Stomach smooth muscle (tissue), 2 donors: ENCODE data around the gene PLXNA1.

Source experiments
- H3K27ac ChIP-seq: one replicate; pipeline ENCODE4 v1.7.0; 2013; ENCODE audit warnings: mild to moderate bottlenecking, low read length, inconsistent platforms
- H3K27me3 ChIP-seq, 2 donors: one replicate each; pipeline ENCODE4 v1.7.0; 2013; ENCODE audit warnings: low read length in 2 of 2; ENCODE audit not compliant: insufficient read depth in 2 of 2, control insufficient read depth in 1 of 2
- H3K36me3 ChIP-seq, 2 donors: one replicate each; pipeline ENCODE4 v1.7.0; 2013; ENCODE audit warnings: low read length in 2 of 2; ENCODE audit not compliant: control insufficient read depth in 2 of 2, insufficient read depth in 2 of 2
- H3K4me1 ChIP-seq: one replicate; pipeline ENCODE4 v1.7.0; 2013; ENCODE audit warnings: low read length; ENCODE audit not compliant: control insufficient read depth, insufficient read depth
- H3K4me3 ChIP-seq, 2 donors: one replicate each; pipeline ENCODE4 v1.7.0; 2013; ENCODE audit warnings: low read length in 2 of 2
- H3K9ac ChIP-seq, 2 donors: one replicate each; pipeline ENCODE4 v1.7.0; 2013; ENCODE audit warnings: low read length in 2 of 2, mild to moderate bottlenecking in 1 of 2
- H3K9me3 ChIP-seq, 2 donors: one replicate each; pipeline ENCODE4 v1.7.0; 2013; ENCODE audit warnings: low read length in 2 of 2; ENCODE audit not compliant: control insufficient read depth in 2 of 2
- donor health status: healthy.
- donor health status: Pancreatic carcinoma.

Gene PLXNA1

DNA sequence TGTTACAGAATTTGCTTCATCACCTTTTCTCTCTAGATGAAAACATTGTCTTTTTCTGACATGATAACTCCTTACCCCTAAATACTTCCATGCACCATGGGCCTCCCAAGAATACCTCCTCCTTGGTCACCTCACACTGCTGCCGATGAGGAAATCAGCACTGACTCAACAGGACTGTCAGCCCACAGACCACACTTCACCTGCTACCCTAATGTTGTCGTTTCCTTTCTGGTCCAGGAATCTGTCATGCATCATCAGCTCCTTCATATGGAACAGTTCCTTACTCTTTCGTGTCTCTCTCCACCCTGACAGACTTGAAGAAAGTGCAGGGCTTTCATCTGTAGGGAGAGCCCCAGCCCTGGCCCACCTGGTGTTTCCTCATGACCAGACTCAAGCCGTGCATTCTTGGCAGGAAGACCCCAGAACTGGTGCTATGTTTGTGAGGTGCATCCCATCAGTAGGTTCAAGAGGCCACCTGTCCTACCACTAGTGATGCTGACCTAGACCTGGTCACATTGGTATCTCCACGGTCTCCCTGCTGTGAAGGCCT is 41.1 kb upstream of the PLXNA1 start:
- H3K27me3 ChIP-seq, result no peaks in the 10 kb centered on the region
- no peaks in the 10 kb centered on the region for H3K9me3 ChIP-seq
- peaks cover 2% of the 10 kb centered on the region for H3K4me1 ChIP-seq
- no peaks in the 10 kb centered on the region for H3K36me3 ChIP-seq
- H3K9ac ChIP-seq, result no peak overlapping the region
- no peak overlapping the region for H3K27ac ChIP-seq
- no peak overlapping the region for H3K4me3 ChIP-seq

GRCh38 chr3:126944089-126944965 is 38.6 kb upstream of the PLXNA1 start:
- Histone ChIP-seq H3K27me3 (no peaks in the 10 kb centered on the region), H3K4me3 (no peak overlapping the region), H3K36me3 (no peaks in the 10 kb centered on the region), H3K9ac (no peak overlapping the region), H3K4me1 (peaks cover 4% of the 10 kb centered on the region), H3K27ac (no peak overlapping the region), H3K9me3 (no peaks in the 10 kb centered on the region)

DNA sequence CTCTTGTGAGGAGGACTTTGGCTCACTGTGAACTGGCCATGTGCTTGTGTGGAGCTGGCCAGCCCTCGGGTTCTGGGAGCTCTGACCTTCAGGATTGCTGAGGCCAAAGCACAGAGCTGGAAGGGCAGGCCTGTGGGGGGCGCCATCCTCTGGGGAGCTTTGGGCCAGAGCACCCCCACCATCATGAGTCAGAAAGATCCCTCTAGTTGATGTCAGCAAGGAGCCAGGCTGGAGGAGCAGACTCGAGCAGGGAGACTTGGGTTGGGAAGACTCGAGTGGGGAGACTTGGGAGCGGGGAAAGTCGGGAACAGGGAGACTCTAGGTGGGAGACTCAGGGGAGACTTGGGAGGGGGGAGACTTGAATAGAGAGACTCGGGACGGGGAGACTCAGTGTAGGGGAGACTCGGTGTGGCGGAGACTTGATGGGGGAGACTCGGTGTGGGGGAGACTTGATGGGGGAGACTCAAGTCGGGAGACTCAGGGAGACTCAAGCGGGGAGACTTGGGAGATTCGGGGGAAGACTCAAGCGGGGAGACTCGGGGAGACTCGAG is 37.7 kb upstream of the PLXNA1 start:
- Histone ChIP-seq H3K4me1 (peaks cover 4% of the 10 kb centered on the region), H3K4me3 (no peak overlapping the region), H3K36me3 (no peaks in the 10 kb centered on the region), H3K27ac (no peak overlapping the region), H3K9me3 (no peaks in the 10 kb centered on the region), H3K27me3 (no peaks in the 10 kb centered on the region), H3K9ac (no peak overlapping the region)

DNA sequence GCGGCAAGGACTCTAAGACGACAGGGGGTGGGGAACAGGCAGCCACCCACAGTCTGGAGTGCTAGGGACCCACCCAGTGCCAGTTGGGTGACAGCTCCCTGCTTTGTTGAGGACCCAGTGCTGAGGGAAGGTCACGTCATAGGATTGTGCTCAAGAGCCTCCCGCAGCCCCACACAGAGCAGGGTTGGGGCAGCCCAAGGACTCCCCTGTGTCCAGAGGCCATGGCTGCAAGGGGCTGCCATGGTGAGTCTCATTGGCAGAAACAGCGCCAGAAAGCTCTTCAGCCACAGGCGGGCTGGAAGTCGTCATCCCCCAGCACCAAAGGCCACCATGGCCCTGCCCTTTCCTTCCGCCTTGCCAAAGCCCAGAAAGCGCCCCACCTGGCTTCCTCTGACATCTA is 37.0 kb upstream of the PLXNA1 start:
- Histone ChIP-seq H3K9ac (no peak overlapping the region), H3K27ac (no peak overlapping the region), H3K4me1 (peaks cover 4% of the 10 kb centered on the region), H3K9me3 (no peaks in the 10 kb centered on the region), H3K27me3 (no peaks in the 10 kb centered on the region), H3K36me3 (no peaks in the 10 kb centered on the region), H3K4me3 (no peak overlapping the region)

GRCh38 chr3:126946405-126946804 is 36.5 kb upstream of the PLXNA1 start:
- Histone ChIP-seq H3K4me3 (no peak overlapping the region), H3K4me1 (peaks cover 4% of the 10 kb centered on the region), H3K36me3 (no peaks in the 10 kb centered on the region), H3K9me3 (no peaks in the 10 kb centered on the region), H3K27me3 (no peaks in the 10 kb centered on the region), H3K27ac (no peak overlapping the region), H3K9ac (no peak overlapping the region)

DNA sequence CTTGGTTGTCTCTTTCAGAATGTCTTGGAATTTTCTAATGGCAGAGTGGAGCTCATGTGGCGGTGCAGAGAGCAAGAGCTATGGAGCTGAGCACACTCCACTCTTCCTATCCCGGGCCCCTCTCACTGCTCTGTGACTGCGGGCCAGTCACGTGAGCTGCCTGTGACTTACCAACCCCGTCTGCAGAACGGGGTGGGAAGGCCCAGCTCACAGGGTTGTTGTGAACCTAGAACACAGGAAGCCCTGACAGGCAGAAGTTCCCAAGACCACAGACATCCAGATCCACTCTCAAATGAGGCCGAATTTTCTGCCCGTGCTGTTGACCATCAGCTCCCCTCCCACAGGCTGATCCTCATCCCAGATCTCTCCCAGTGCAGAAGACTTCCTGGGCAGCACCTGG is 35.5 kb upstream of the PLXNA1 start:
- Histone ChIP-seq H3K9ac (no peak overlapping the region), H3K27me3 (no peaks in the 10 kb centered on the region), H3K36me3 (no peaks in the 10 kb centered on the region), H3K4me3 (no peak overlapping the region), H3K27ac (no peak overlapping the region), H3K9me3 (no peaks in the 10 kb centered on the region), H3K4me1 (peaks cover 4% of the 10 kb centered on the region)

DNA sequence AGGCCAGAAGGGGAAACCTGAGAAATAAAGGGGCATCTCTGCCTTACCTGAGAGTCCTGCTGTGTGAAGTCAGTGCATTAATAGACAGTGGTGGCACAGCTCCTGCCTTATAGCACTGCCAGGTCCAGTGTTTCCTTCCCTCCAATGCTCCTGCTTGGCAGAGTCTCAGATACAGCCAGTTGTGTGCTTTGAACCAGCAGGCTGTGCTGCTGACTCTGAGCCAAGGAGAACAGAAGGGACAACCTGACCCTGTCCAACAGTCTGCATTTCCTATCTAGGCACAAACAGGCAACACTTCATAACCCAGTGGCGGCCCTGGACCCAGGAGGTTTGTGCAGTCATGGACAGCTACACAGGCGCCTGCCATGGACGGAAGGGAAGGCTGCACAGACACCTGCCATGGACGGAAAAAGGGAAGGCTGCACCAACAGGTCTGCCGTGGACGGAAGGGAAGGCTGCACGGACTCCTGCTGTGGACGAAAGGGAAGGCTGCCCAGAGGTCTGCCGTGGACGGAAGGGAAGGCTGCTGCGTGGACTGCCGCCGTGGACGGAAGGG is 33.9 kb upstream of the PLXNA1 start:
- Histone ChIP-seq H3K27ac (no peak overlapping the region), H3K4me1 (peaks cover 4% of the 10 kb centered on the region), H3K4me3 (no peak overlapping the region), H3K9ac (no peak overlapping the region), H3K9me3 (no peaks in the 10 kb centered on the region), H3K36me3 (peaks cover 4 to 7% of the 10 kb centered on the region in 2 donors), H3K27me3 (no peaks in the 10 kb centered on the region)

- Histone ChIP-seq H3K9me3 (no peaks in the 10 kb centered on the region), H3K4me1 (peaks cover 4% of the 10 kb centered on the region), H3K36me3 (peaks cover 4 to 7% of the 10 kb centered on the region in 2 donors), H3K27me3 (no peaks in the 10 kb centered on the region), H3K4me3 (no peak overlapping the region), H3K9ac (no peak overlapping the region), H3K27ac (no peak overlapping the region)
These were observed 31.4 kb upstream of the PLXNA1 start for GRCh38 chr3:126951561-126951960.

GRCh38 chr3:126952261-126952982 is 30.5 kb upstream of the PLXNA1 start:
- Histone ChIP-seq H3K9ac (no peak overlapping the region), H3K9me3 (no peaks in the 10 kb centered on the region), H3K36me3 (peaks cover 4 to 7% of the 10 kb centered on the region in 2 donors), H3K4me1 (peaks cover 4% of the 10 kb centered on the region), H3K27ac (no peak overlapping the region), H3K27me3 (no peaks in the 10 kb centered on the region), H3K4me3 (no peak overlapping the region)

DNA sequence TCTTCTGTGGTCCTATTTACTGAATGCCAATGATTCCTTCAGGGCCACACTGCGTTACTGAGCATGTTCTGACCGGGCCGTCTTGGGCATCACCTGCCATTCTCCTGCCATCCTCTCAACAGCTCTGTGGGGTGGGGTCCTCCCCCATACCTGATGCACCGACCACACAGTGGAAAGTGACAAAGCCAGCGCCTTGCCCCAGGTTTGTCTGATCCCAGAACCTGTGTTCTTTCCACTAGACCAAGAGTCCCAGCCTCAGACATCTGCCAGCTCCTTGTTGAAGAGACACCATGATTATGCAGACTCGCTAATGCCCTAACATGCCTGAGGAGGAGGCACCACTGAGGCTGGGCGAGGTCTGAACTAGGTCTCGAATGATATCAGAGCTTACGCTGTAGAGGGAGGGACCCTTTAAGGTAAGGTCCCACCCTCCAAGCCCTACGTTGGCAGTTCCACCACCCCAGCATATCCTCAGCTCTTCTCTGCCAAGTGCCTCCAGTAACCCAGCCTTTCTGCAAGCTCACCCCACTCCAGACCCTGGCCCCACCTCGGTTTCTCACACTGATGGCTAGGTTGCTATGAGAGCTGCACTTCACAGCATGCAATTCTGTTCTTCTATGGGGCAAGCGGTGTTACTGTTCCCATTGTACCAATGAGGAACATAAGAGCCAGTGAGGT is 29.8 kb upstream of the PLXNA1 start:
- Histone ChIP-seq H3K9ac (no peak overlapping the region), H3K27me3 (no peaks in the 10 kb centered on the region), H3K27ac (no peak overlapping the region), H3K4me3 (no peak overlapping the region), H3K36me3 (peaks cover 4 to 7% of the 10 kb centered on the region in 2 donors), H3K9me3 (no peaks in the 10 kb centered on the region), H3K4me1 (no peaks in the 10 kb centered on the region)
